Ishikawa (cell line): ENCODE data around the gene SPINT2.

Source experiments
- EGR1 ChIP-seq: IDR thresholded peaks from 2 replicates; pipeline ENCODE4 v1.6.1; 2012
- MAX ChIP-seq: IDR thresholded peaks from 2 replicates; pipeline ENCODE4 v1.6.1; 2012
- REST ChIP-seq: IDR thresholded peaks from 2 replicates; pipeline ENCODE4 v1.6.1; 2012; ENCODE audit warnings: low read depth, mild to moderate bottlenecking
- USF1 ChIP-seq: IDR thresholded peaks from 2 replicates; pipeline ENCODE4 v1.6.1; 2012

- TF ChIP-seq USF1 = no peak
- TF ChIP-seq MAX = no peak
- TF ChIP-seq EGR1 = no peak
- no peak for TF ChIP-seq REST
Measured at GRCh38 chr19:38252941-38253691, 11.3 kb upstream of the SPINT2 start.
